HCEC 1CT (cell line): ENCODE results near the gene FNDC11.
"Not testable (repeated sequence)": the region's sequence is repeated elsewhere in the genome, so short reads cannot be mapped to it uniquely, and the experiment has no call there.

Source experiments
- DNase-seq: peaks from one replicate; pipeline ENCODE4 v3.0.0-alpha.2; 2017

The FNDC11 gene

GRCh38 chr20:63553933-63554290, at the start of gene FNDC11:
FNDC11 (plus strand) TSS chr20:63554159; CDS start chr20:63555664, 1,505 bp downstream.
- DNase-seq: no peak

- no peak for DNase-seq
Observed at GRCh38 chr20:63504642-63505041, 49.3 kb upstream of the FNDC11 start.

- no peak for DNase-seq
Observed at GRCh38 chr20:63505281-63505680, 48.7 kb upstream of the FNDC11 start.

- no peak for DNase-seq
Observed at GRCh38 chr20:63505723-63506122, 48.2 kb upstream of the FNDC11 start.

- no peak for DNase-seq
Observed at GRCh38 chr20:63507083-63507743, 46.7 kb upstream of the FNDC11 start.

- no peak for DNase-seq
Observed at GRCh38 chr20:63508072-63508768, 45.7 kb upstream of the FNDC11 start.

GRCh38 chr20:63509088-63509564, 44.8 kb upstream of the FNDC11 start:
- no peak for DNase-seq

- no peak for DNase-seq
Observed at GRCh38 chr20:63513207-63513606, 40.8 kb upstream of the FNDC11 start.

- DNase-seq: not testable (repeated sequence)
Observed at GRCh38 chr20:63514520-63514919, 39.4 kb upstream of the FNDC11 start.

- no peak for DNase-seq
Observed at GRCh38 chr20:63517376-63518309, 36.3 kb upstream of the FNDC11 start.

GRCh38 chr20:63518351-63518861, 35.6 kb upstream of the FNDC11 start:
- no peak for DNase-seq

GRCh38 chr20:63518946-63519667, 34.9 kb upstream of the FNDC11 start:
- DNase-seq: no peak

- DNase-seq: peak; percentile 63
Observed at GRCh38 chr20:63519668-63520503, 34.1 kb upstream of the FNDC11 start.

GRCh38 chr20:63520504-63520933, 33.4 kb upstream of the FNDC11 start, which contains the start of gene PPDPF:
PPDPF (plus strand) TSS chr20:63520765; CDS start chr20:63521309, 544 bp downstream.
- peak; percentile 80 for DNase-seq

GRCh38 chr20:63520934-63521601, 32.9 kb upstream of the FNDC11 start:
- peak; percentile 57 for DNase-seq

- DNase-seq: no peak
Observed at GRCh38 chr20:63521602-63522001, 32.4 kb upstream of the FNDC11 start.

GRCh38 chr20:63522091-63522868, 31.7 kb upstream of the FNDC11 start:
- no peak for DNase-seq

- DNase-seq: no peak
Observed at GRCh38 chr20:63522981-63523611, 30.9 kb upstream of the FNDC11 start.

GRCh38 chr20:63525185-63525584, 28.8 kb upstream of the FNDC11 start:
- DNase-seq: peak; percentile 30
